Activated effector memory CD4-positive, alpha-beta T cell treated with anti-CD3 and anti-CD28 coated beads, Interleukin-2, amount 50 U/mL, for 16 hours (primary cell): Measurements from ENCODE around the gene CCL21.

ENCODE experiments used
- DNase-seq: peaks from one replicate; pipeline ENCODE4 v3.0.0-alpha.2; 2020

Gene CCL21

DNA sequence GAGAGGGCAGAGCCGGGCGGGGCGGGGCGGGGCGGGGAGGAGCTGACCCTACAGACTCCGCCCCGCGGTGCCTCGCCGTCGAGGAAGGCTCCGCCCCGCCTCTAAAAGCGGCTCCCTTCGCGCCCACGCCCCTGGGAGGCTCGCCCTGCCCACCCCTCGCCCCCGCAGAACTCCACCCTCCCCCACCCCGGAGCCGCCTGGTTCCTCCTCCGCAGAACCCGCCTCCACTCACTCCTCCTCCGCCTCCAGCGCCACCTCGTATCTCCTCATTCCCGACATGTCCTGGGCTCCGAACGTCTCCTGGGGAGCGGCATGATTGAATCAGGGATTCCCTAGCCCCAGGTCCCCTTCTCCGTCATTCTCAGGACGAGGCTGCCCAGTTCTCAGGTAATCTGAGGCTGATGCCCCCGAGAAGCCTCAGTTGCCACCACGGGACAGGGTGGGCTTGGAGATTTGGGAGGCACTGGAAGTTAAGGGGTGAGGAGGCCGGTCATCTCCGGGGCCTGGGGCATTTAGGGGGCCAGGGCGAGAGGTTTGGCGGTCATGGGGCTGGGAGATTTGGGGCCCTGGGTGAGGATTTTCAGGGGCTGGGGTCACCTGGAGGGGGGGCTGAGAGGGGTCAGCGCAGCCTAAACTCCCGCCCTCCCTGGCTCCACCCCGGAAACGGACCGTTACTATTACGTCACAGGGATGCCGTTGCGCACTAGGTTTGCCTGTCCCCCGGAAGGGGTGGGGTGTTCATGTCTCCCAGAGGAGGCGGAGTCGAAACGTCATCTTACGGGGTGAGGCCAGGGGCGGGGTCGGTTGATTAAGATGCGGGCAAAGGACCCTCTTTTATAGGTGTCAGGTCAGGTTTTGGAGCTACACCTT, 44.3 kb downstream of the CCL21 start:
- peak; percentile 95 for DNase-seq

DNA sequence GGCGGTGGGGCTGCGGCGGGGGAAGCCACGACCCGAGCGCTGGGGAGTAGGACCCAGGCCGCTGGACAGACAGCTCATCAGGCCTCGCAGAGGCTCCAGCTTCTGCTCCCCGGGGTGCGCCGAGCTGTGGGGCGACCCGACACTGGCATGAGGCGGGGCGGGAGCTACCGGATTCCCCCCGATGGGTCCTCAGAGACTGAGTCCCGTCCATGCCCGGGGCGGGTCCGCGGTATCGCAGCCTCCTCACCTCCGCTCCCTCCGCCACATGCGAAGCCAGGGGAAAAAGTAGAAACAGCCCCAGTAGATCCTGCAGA, 44.9 kb downstream of the CCL21 start:
- no peak for DNase-seq

DNA sequence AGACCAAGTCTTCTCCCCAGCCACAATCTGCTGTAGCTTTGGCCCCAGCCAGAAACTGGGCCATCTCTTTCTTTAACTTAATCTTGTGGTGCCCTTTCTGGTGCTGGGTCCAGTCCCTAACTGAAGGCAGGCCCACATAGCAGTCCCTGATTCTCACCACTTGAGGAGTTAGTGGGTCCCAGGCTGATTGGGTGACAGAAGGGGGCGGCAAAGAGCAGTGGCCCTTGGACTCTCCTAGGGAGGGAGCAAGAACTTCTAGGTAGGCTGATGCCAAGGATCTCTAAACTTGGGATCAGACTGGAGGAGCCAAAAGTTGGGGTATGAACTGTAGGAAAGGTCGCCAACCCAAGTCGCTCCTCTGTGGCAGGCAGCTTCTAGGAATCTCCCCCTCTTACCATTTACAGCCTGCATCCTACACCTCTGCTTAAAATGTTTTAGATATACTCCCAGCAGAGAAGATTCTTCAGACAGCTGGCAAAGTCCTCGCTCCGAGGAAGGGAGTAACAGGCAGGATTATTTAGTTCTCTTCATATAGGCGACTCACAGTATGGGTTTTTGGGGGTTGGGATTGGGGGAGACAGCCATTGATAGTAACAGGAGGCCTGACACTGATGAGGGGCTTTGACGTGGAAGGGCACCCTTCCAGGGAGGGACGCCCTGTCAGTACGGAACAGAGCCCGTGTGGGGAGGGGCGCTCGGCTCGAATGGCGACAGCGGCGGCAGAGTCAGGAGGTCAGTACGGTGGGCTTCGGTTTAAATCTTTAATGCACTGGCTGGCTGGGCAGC, 45.5 kb downstream of the CCL21 start:
- peak; percentile 91 for DNase-seq

DNA sequence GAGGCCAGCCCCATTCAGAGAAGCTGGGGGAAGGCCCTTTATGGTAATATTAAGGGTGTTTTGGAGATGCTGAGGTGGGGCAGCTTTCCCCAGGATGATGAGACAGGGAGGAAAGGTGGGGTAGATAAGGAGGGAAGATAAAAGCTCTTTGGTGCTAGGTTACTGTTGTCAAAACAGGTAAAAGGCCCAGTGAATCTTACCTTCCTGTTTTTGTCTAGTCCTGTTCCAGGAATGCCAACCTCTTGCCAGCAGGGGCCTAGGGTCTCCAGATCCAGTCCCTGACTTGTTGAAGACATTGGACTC, 46.7 kb downstream of the CCL21 start:
- peak; percentile 71 for DNase-seq

DNA sequence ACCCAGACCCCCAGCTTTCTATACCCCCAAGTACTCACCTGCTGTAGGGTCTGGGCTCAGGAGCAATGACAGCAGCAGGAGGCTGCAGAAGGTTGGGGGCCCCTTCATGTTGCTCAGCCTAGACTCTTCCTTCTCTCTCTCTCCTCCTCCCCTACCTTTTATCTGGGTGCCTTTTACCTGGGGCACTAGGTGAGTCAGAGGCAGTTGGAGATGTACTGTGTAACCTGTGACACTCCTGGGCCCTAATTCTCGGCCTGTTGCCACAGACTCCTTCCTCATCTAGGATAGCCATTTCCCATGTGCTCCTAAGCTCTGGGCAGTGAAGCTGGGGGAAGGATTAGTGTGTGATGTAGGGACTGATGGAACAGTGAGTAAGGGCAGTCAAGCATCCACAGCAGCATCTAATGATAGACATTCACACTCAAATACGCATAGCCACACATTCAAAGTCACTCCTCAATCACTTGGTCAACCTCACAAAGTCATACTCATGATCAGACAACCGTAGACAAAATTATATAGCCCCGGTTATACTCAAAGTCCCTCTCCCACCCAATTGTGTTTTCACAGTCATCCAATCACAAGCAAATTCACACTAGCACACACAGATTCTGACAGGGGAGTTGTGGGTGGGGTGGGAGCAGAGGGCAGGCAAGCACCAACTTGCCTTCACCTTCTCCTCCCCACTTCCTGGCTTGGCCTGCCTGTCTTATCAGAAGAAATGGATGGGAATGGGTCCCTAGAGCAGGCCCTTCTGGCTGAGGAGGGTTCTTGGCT, 47.2 kb downstream of the CCL21 start, which contains the start of gene CCL27:
Gene CCL27 (minus strand): TSS at position 132 of the 777 bp plus-strand sequence. CDS start 24 bp downstream, at position 108.
- DNase-seq: no peak

DNA sequence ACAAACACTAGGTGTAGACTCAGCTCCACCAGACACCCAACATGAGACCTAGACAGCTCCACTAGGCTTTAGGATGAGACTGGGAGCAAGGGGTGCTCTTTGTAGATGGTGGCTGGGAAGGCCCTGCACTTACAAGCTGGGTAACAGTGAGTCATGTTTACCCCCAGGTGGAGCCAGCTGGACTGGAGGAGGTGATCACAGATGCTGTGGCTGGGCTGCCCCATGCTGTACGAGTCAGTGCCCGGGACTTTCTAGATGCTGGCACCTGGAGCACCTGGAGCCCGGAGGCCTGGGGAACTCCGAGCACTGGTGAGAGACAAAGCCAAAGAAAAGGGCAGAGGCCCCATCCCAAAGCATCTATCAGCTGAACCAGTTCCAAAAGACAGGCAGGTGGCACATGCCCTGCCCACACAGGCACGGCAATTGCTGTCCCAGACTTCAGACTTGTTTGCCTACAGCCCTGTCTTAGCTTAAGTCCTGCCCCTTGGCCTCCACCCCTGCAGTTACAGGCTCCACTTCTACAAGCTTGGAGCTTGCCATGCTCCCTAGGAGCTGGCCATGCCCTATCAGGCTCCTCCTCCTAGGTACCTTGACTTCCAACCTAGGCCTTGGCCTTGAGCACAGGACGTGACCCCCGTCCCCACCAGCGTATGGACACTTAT, 50.2 kb downstream of the CCL21 start:
- no peak for DNase-seq
